ENCODE data around the gene WEE1.
A peak's percentile ranks its signal among the peaks of the same experiment; 100 is the strongest.

Gene WEE1

DNA sequence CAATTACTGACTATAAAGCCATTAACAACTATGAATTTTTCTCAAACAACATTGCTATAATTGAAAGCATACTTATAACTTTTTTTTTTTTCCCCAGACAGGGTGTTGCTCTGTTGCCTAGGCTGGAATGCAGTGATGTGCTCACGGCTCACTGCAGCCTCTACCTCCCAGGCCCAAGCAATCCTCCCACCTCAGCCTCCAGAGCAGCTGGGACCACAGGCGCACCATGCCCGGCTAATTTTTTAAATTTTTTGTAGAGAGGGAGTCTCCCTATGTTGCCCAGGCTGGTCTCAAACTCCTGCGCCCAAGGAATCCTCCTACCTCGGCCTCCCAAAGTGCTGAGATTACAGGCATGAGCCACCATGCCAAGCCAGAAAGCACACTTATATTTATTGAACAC lies 6.1 kb upstream of the WEE1 start:
- no peak for DNase-seq

DNA sequence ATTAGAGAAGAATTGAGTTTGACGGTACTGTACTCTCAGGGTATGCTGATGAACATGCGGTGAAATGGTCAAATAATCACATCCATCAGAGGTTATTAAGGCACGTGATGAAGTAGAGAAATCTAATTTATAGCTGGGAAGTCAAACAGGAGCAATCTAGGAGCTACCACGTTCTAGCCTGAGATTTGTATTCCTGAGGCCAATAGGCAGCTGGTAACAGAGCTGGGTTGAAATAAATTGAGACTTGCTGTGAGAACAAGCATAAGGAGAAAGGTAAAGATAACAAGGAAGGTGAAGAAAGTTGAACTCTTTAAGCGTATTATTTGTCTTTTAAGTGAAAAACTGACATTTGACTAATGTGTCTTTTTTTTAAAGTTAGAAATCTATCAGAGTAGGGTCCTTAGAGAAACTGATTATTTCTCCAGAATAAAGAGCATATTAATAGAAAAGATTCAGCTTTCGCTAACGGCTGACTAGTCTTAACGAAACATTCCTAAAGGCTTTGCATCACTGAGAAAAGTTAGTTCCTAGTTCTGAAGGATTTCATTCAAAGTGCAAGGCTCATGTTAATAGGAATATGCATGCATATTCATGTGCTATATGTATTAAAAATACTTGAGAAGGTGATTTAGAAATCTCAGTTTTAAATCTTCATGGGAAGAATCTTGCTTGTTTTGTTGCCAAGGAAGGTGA lies 5.2 kb upstream of the WEE1 start:
- DNase-seq = no peak

DNA sequence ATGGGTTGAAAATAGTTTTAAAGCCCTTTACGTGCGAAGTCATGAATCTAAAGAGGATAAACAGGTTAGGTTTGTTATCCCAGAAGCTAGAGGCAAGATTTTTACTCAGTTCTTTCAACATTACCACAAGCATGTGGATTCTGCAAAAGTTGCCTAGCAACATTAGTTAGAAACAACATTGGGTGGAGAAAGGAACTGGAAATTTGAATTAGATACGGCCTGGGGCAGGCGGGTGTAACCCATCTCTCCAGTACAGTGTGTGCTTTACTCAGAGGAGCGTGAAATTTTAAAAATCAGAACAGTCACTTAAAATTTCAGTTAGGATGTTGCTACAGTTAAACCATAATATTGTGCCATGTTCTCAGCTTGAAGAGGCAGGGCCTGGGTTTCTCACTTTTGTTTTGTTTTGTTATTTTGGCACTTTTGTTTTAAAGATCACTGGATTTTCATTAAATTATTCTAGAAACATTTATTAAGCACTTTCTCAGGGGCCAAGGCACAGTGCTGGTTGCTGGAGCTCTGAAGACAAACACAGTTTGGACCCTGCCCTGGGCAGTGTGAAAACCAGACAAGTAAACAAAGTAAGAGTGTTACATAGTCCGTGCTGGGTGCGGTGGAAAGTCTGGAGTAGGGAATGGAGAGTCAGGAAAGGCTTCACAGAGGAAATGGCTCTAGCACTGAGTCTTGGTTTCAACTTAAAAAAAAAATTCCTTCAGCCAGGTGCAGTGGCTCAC lies 4.4 kb upstream of the WEE1 start:
- DNase-seq = peak; percentile 63

DNA sequence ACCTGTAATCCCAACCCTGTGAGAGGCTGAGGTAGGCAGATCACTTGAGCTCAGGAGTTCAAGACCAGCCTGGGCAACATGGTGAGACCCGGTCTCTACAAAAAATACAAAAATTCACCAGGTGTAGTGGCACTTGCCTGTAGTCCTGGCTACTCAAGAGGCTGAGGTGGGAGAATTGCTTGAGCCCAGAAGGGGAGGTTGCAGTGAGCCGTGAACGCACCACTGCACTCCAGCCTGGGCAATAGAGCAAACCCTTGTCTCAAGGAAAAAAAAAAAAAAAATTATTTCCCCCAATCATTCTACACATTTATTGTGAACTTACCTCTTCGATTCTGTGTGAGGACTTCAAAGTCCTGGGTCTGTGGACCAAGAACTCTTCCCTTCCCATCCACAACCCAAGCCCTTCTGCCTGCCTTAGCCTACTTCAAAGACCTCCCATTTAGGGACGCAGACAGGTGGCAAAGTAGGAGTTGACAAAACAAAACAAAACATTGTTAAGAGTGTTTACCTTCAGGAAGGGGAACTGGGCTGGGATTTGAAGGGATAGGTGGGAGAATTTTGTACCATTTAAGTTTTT lies 3.8 kb upstream of the WEE1 start:
- no peak for DNase-seq

DNA sequence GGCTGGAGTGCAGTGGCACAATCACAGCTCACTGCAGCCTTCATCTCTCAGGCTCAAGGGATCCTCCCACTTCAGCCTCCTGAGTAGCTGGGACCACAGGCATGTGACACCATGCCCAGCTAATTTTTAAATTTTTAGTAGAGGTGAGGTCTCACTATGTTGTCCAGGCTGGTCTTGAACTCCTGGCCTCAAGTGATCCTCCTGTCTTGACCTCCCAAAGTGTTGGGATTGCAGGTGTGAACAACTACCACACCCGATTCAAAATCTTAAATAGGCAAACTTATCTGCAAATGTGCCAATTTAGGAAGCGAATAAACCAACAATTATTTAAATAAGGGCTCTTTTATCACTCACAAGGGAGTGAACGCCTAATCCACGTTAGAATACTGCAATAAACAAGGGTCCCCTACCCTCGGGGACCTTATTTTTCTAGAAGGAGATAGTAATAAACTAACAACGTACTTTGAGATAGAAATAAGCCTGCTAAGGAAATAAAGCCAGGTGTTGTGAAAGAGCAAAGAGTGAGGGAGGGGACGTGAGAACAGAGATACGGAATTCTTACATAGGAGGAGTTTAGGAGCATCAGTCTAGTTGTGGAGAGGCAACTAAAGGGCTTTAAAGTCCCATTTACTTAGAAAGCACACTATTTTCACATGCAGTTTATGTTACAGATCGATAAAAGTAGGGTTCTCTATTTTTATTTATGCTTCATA lies 3.0 kb upstream of the WEE1 start:
- DNase-seq = no peak

DNA sequence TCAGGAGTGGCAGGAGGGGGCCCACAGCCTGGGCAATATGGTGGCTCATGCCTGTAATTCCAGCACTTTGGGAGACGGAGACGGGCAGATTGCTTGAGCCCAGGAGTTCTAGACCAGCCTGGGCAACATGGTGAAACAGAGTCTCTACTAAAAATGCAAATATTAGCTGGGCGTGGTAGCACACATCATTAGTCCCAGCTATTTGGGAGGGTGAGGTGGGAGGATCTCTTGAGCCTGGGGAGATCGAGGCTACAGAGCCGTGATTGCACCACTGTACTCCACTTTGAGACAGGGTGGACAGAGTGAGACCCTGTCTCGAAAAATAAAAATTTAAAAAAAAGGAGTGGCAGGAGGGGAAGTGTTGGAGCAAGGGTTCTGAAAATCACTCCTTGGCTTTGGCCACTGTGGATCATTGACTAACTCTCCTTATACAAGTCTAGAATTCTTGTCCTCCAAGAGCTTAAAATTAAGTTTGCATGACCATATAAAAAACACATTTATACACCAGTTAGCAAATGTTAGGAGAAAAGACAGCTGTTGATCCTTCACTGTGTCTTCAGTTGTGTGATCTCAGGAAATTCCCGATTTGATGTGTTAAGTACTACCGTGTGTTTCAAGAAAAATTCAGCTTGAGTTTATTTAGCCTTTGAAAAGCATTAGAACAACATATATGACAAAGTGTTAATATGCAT lies 2.3 kb upstream of the WEE1 start:
- DNase-seq = no peak

DNA sequence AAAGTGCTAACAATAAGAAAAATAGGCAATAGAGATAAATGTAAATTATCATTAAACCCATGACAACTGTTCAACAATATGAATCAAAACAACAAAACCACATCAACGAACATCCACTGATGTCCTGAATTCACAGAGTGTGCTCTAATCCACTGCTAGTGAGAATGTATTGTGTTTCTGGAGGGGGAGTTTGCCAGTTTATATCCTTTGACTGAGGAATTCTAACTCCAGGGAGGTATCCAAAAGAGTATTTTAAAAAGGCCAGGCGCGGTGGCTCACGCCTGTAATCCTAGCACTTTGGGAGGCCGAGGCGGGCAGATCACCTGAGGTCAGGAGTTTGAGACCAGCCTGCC lies 1.7 kb upstream of the WEE1 start:
- no peak for DNase-seq

DNA sequence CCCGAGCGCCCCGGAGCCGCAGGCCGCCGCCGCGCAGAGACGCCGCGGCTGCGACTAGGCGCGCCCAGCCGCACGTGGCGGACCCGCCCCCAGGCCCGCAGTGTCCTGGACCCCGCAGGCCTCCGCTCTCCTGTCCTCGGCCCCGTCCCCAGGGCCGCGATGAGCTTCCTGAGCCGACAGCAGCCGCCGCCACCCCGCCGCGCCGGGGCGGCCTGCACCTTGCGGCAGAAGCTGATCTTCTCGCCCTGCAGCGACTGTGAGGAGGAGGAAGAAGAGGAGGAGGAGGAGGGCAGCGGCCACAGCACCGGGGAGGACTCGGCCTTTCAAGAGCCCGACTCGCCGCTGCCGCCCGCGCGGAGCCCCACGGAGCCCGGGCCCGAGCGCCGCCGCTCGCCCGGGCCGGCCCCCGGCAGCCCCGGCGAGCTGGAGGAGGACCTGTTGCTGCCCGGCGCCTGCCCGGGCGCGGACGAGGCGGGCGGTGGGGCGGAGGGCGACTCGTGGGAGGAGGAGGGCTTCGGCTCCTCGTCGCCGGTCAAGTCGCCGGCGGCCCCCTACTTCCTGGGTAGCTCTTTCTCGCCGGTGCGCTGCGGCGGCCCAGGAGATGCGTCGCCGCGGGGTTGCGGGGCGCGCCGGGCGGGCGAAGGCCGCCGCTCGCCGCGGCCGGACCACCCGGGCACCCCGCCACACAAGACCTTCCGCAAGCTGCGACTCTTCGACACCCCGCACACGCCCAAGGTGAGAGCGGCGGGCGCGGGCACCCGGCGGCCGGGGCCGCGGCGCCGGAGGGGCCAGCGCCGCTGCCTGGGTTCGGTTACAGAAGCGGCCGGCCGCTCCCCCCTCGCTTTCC lies 528 bp downstream of the WEE1 start:
- no peak for DNase-seq

DNA sequence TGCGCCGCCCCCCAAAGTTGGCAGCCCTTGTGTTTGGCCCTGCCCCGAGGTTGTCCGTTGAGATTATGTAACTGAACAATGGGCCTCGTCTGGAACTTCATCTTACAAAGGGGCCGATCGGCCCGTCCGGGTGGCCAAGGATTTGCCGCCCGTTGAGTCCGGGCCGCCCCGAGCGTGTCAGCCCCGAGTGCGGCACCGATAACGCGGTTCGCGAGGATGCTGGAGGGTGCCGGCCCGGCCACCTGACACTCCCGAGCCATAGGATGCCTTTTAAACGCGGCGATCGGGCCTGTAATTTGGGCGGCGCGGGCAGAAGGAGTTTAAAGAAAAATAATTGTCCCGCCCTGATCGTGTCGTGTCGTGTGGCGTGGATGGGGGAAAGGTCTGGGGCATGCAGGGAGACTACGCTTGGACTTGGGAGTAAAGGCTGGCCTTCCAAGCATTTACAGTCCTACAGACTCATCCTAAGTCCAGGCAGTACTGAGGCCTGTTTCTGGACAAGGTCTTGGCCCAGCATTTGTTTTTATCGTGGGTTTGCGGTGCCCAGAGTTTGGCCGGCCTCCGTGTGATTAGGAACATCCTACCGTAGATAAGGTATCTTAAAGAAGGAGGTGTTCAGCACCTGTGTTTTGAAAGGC lies 1.3 kb downstream of the WEE1 start:
- peak; percentile 54 for DNase-seq

DNA sequence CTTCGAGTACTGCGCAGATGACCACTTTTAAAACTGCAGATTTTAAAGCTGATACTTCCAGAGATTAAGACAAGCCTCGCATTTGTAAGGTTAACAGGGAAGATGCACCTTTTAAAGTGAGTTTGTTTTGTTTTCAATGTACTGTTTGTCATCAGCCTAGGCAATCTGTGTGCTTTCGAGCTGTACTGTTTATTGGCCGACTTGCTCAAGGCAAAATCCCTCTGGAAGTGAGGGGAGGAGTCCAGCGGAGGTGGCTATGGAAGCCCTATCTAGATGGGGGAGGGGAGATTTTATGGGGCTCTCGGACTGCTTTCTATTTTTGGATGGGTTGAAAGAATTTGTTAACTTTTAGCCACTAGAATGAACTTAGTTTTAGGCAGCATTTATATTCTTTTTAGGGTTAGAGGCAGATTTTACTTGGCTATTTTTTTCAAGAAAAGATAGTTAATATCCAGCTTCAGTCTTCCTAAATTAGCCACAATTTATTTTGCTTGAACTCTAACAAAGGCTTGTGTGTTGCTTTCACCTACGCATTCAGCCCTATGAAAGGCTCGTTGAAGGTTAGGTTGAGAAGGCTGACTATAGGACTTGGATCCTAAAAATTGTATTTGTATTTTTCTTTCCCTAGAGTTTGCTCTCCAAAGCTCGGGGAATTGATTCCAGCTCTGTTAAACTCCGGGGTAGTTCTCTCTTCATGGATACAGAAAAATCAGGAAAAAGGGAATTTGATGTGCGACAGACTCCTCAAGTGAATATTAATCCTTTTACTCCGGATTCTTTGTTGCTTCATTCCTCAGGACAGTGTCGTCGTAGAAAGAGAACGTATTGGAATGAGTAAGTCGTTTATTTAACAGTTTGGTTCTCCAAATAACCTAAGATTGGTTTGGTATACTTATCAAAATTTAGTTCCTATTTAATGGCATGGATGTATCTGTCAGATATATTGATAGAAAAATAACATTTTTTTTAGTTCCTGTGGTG lies 2.1 kb downstream of the WEE1 start:
- peak; percentile 82 for DNase-seq

DNA sequence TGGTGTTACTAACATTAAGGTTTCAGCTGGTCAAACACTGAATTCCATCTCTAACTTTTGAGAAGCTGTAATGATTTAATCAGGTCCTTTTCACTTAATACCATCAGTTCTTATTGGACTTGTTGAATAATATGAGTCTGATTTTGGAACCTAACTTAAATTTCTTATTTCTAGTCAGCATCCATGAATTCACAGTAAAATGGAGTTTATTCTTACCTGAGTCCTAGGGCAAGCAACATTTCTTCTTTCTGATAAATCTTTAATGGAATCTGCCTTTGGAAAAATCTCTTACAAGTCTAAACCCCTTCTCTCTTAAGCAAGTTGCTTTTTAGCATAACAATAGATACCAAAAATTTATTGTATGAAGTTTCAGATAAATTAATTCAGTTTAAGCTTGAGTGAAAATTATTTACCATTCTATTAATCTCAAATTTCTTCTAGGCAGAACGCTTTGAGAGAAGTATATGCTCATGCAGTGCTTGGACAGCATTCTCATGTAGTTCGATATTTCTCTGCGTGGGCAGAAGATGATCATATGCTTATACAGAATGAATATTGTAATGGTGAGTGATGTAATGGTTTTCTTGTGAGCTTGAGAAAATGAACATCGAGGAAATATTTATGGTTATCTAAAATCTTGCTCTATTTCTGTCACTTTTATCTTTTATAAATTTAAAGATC lies 3.4 kb downstream of the WEE1 start:
- no peak for DNase-seq

DNA sequence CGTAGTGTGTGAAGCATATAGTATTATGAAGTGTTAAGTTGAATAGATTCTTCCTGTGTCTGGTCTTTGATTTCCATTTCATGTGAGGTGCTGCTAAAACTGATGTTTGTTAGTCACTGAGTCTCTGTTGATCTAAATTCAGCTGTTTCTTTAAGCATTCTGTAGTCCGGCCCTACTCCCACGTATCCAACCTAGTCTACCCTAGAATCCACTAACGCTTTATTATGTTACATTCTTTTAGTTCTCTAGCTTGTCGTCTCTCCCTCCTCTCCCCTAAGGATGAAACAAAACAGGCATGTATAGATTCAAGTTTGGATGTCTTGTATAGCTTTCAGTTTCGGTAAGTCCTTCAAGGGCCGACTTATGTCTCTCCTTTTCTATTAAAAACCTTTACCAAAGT lies 4.1 kb downstream of the WEE1 start:
- no peak for DNase-seq

DNA sequence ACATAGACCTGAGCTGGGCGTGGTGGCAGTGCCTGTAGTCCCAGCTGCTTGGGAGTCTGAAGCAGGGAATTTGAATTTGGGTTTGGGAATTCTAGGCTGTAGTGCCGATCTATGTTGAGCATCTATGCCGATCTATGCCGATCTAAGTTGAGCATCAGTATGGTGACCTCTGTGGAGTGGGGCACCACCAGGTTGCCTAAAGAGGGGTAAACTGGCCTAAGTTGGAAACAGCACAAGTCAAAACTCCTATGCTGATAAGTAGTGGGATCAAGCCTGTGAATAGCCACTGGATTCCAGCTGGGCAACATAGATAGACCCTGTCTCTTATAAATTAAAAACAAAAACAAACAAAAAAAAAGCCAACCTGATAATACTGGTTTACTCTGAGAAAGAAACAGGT lies 7.4 kb downstream of the WEE1 start:
- DNase-seq = no peak

DNA sequence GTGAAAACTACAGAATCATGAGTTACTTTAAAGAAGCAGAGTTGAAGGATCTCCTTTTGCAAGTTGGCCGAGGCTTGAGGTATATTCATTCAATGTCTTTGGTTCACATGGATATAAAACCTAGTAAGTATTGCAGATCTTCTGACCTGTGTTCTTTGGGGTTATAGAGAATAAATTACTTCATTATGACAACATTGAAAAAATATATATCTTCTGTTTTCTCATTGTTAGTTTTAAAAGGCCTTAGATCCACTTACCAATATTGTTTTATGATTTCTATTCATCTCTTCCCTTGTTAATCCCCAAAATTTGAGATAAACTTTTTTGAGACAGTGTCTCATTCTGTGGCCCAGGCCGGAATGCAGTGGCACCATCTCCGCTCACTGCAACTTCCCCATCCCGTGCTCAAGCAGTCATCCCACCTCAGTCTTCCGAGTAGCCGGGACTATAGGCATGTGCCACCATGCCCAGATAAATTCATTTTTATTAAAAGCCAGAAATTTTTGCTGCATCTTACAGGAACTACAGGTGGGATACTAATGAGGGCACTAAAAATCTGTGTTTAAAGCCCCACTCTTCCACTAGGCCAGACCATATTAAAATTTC lies 8.2 kb downstream of the WEE1 start:
- no peak for DNase-seq

DNA sequence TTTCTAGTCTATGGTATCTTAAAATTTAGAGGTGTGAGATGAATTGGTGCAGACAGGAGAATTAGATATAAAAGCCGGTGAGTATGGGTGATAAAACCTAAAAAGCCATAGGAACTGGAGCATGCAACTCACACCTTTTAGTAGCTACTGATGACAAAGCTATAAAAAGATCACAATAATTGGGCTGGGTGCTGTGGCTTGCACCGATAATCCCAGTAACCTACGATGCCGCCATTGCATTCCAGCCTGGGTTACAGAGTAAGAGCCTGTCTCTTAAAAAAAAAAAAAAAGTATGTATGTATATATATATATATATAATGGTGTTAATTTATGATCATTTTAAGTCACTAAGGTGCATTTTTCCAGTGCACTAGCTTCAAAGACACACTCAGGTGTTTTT lies 17.2 kb downstream of the WEE1 start:
- no peak for DNase-seq

DNA sequence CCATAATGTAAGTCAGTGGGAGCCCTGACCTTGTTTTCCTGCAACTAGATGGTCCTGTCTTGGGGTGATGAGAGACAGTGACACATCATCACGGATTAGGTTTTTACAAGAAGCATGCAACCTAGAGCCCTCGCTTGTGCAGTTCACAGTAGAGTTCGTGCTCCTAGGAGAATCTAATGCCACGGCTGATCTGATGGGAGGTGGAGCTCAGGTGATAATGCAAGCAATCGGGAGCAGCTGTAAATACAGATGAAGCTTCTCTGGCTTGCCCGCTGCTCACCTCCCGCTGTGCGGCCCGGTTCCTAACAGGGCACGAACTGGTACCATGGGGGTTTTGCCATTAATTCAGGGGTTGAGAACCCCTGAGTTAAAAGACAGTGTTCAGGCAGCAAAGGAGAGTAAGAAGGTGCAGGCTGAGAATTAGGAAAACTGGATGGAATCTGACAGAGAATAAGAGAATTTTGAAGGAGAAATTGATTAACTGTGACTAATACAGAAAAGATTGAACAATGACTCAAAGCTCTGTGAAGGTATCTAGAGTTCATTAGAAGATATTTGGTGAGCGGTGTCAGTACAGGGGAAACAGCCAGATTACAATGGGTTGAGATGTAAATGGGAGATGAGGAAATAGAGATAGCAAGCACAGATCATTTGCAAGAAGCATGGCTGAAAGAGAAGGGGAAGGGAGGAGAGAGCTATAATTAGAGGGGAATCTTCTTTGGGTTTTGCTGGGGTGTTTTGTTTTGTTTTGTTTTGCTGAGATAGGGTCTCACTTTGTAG lies 21.0 kb downstream of the WEE1 start:
- no peak for DNase-seq

DNA sequence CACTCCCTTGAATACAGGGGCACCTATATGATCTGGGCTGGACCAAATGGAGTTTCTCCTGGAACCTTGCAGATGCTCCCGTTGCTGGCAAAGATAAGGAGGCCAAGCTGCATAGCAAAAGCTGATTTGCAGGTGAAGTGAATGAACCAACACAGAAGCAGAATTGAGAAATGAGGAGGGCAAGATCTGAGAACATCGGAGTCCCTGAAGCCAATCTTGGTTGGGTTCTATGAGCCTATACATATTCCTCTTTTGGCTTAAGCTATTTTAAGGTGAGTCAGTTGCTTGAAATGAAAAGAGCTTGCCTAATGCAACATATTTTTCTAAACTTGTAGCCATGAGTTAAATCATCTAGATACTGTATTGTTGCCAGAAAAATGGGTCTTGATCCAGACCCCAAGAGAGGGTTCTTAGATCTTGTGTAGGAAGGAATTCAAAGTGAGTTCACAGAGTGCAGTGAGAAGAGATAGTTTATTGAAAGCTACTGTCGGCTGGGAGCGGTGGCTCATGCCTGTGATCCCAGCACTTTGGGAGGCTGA lies 23.5 kb downstream of the WEE1 start:
- DNase-seq = no peak

DNA sequence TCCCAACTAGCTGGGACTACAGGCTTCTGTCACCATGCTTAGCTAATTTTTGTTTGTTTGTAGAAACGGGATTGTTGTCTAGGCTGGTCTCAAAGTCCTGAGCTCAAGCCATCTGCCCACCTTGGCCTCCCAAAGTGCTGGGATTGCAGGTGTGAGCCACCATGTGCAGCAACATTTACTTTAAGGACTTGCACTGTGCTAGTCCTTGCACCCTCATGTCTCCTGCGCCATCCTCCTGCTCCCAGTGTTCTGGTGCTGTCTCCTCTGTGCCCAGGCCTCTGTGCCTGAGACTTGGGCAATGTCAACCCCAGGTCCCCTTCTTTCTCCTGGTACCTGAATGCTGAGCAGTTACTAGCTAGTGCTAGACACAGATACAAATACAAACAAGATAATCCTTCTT lies 26.7 kb downstream of the WEE1 start:
- DNase-seq = no peak

Measured in OCI-M1 (cell line).